ENCODE data around the gene HES5. TPM values are rescaled to one million over a fixed set of nuclear protein-coding genes. Genes with fewer than 3 reads are reported as not detected.

Gene HES5
- total and polyA plus RNA-seq, 2 of the 4 experiments (the other 2 are of a cell fraction), result not detected

- no peak overlapping the region for H2BK20ac ChIP-seq (ENCODE audit: low read depth, low read length)
- POLR2A ChIA-PET (ENCODE audit: unreplicated experiment), result no interaction called here
Observed at GRCh38 chr1:2480986-2481364, 49.1 kb downstream of the HES5 start.

More at GRCh38 chr1:2480986-2481364, 49.1 kb downstream of the HES5 start:
- Histone ChIP-seq H3K27me3 (ENCODE audit: control insufficient read depth, insufficient read depth, low read length) (peaks cover 12% of the 10 kb centered on the region), H3K14ac (replicated peaks; ENCODE audit: low read depth, low read length) (no peak overlapping the region), H3K18ac (ENCODE audit: low read depth, low read length) (no peak overlapping the region), H4K91ac (ENCODE audit: insufficient read depth, low read depth, low read length) (no peak overlapping the region), H3K9me3 (ENCODE audit: control insufficient read depth, insufficient read depth, low read length) (no peaks in the 10 kb centered on the region), H3K4me3 (ENCODE audit: insufficient read depth, low read depth, low read length) (no peak overlapping the region), H2AK5ac (ENCODE audit: low read depth, low read length) (no peak overlapping the region), H2BK120ac (ENCODE audit: low read depth, low read length) (no peak overlapping the region), H3K23ac (ENCODE audit: low read depth, low read length) (no peak overlapping the region), H4K8ac (ENCODE audit: low read depth in 2 of 2, low read length in 2 of 2) (no peak overlapping the region), H3K27ac (ENCODE audit: insufficient read depth, low read length) (no peak overlapping the region), H2AFZ (replicated peaks; ENCODE audit: low read length, poor library complexity) (no peak overlapping the region), H2BK15ac (ENCODE audit: low read depth, low read length) (no peak overlapping the region), H3K79me1 (ENCODE audit: low read depth in 1 of 2, low read length in 2 of 2) (no peaks in the 10 kb centered on the region), H2BK5ac (ENCODE audit: low read depth, low read length, poor library complexity, severe bottlenecking) (no peak overlapping the region), H3K4me2 (ENCODE audit: low read depth, low read length) (no peak overlapping the region), H2AK9ac (replicated peaks; ENCODE audit: low read depth, low read length, poor library complexity) (no peak overlapping the region), H3K9me1 (ENCODE audit: insufficient read depth, low read length) (no peaks in the 10 kb centered on the region), H4K20me1 (ENCODE audit: insufficient read depth, low read length) (no peaks in the 10 kb centered on the region), H3K36me3 (ENCODE audit: control insufficient read depth, insufficient read depth, low read length) (no peaks in the 10 kb centered on the region), H3K4ac (ENCODE audit: low read depth, low read length) (no peak overlapping the region), H4K5ac (ENCODE audit: low read depth, low read length) (no peak overlapping the region), H3K4me1 (ENCODE audit: control insufficient read depth, insufficient read depth, low read length) (no peaks in the 10 kb centered on the region), H3K9ac (ENCODE audit: low read depth, low read length) (no peak overlapping the region), H3K56ac (ENCODE audit: extremely low read depth, insufficient read depth, low read length) (no peak overlapping the region)
- no TSS peak for BruUV-seq (replicated peaks)
- no peak for TF ChIP-seq RFX5 (IDR thresholded peaks at IDR 0.05; ENCODE audit: low read depth, low read length)
- no peak for TF ChIP-seq FOS (IDR thresholded peaks at IDR 0.05; ENCODE audit: low read depth, low read length)
- TF ChIP-seq MAFK (IDR thresholded peaks at IDR 0.05; ENCODE audit: low read depth, low read length), result no peak
- TF ChIP-seq NFE2L2 (IDR thresholded peaks at IDR 0.05; ENCODE audit: low read depth, low read length), result no peak
- no peak for TF ChIP-seq CEBPB (IDR thresholded peaks at IDR 0.05; ENCODE audit: low read depth, low read length)
- no peak for TF ChIP-seq MAZ (IDR thresholded peaks at IDR 0.05; ENCODE audit: borderline replicate concordance, low read depth, low read length)
- no peak for TF ChIP-seq SMC3 (IDR thresholded peaks at IDR 0.05; ENCODE audit: low read depth, low read length)
- no peak for TF ChIP-seq ELK1 (IDR thresholded peaks at IDR 0.05; ENCODE audit: borderline replicate concordance, low read depth, low read length)
- TF ChIP-seq MXI1 (IDR thresholded peaks at IDR 0.05; ENCODE audit: borderline replicate concordance, low read depth, low read length), result no peak
- no peak for TF ChIP-seq RCOR1 (IDR thresholded peaks at IDR 0.05; ENCODE audit: insufficient replicate concordance, low read length)
- no peak for TF ChIP-seq RAD21 (IDR thresholded peaks at IDR 0.05; ENCODE audit: low read length)
- TF ChIP-seq CTCF (conservative IDR thresholded peaks at IDR 0.05; ENCODE audit: low read depth, low read length), result no peak
- no peak for TF ChIP-seq POLR2A (IDR thresholded peaks at IDR 0.05; ENCODE audit: low read depth, low read length)
- TF ChIP-seq CHD1 (IDR thresholded peaks at IDR 0.05; ENCODE audit: low read depth, low read length), result no peak
- no peak for TF ChIP-seq USF2 (IDR thresholded peaks at IDR 0.05; ENCODE audit: low read depth, low read length)
- no peak for TF ChIP-seq BHLHE40 (IDR thresholded peaks at IDR 0.05; ENCODE audit: low read depth, low read length)
- intact Hi-C loops (cut with micrococcal nuclease), result no loop called here
- CTCF ChIA-PET, result interaction anchor here (1.1 kb wide), 1 partner anchor 10 kb away, joined by 3 read pairs; no protein-coding TSS in a partner anchor
- 78% methylated on average over 8 of the region's 12 CpGs; no CpG with 5 or more reads in 1 of the 2 experiments for WGBS, 2 experiments (ENCODE audit: extremely low coverage in 2 of 2, insufficient read length in 1 of 2)
- dilution Hi-C loops (cut with HindIII; ENCODE audit: low sequenced_read_pairs, unreplicated experiment), result no loop called here
- DNase-seq (no peak), ATAC-seq (ENCODE audit: low read depth) (no peak)
- in situ Hi-C loops (cut with MboI; ENCODE audit: low sequenced_read_pairs), result no loop called here
